ENCODE measurements around the gene F12. TPM values are rescaled to one million over a fixed set of nuclear protein-coding genes. Genes with fewer than 3 reads are reported as not detected.

F12 gene
- total and polyA plus RNA-seq, 2 of the 8 experiments (the other 6 are each of a cell fraction or from before 2014, with no cell fraction given), result 6.5 to 7.8 TPM

- Histone ChIP-seq H3K9me3 (ENCODE audit: insufficient read depth in 2 of 2, low read depth in 1 of 2, low read length in 1 of 2) (no peaks in the 10 kb centered on the region), H3K79me1 (ENCODE audit: low read depth, low read length) (peaks cover 2% of the 10 kb centered on the region; the same call in 1 of the 2 replicates), H3K36me3 (ENCODE audit: control insufficient read depth in 2 of 4, insufficient read depth in 4 of 4, low read length in 3 of 4) (peaks cover 7 to 46% (median 30%) of the 10 kb centered on the region in 4 experiments; a peak in 6 of 8 replicates), H2BK5ac (ENCODE audit: low read depth, low read length) (no peak overlapping the region), H3K27ac (ENCODE audit: low read depth, low read length) (no peak overlapping the region), H3K27me3 (replicated peaks in 1 of 4; ENCODE audit: control insufficient read depth in 3 of 4, extremely low read depth in 1 of 4, insufficient read depth in 3 of 4, low read length in 3 of 4) (no peaks in the 10 kb centered on the region), H3K79me2 (ENCODE audit: control insufficient read depth in 1 of 2, insufficient read depth in 2 of 2, low read length in 2 of 2) (peaks cover 0 to 4% of the 10 kb centered on the region in 2 experiments; a peak in 1 of 4 replicates), H2AFZ (ENCODE audit: low read length) (no peak overlapping the region), H2BK20ac (ENCODE audit: low read length) (no peak overlapping the region), H3K23me2 (ENCODE audit: low read depth, low read length) (no peaks in the 10 kb centered on the region), H3K14ac (ENCODE audit: insufficient read length) (no peak overlapping the region), H3K56ac (replicated peaks; ENCODE audit: insufficient read length, low read depth, low read length) (no peak overlapping the region), H4K5ac (ENCODE audit: insufficient read length, low read depth, low read length) (no peak overlapping the region), H2BK12ac (ENCODE audit: low read depth, low read length) (no peak overlapping the region), H2AK5ac (ENCODE audit: low read depth, low read length) (no peak overlapping the region), H3K4ac (replicated peaks; ENCODE audit: insufficient read length, low read depth, low read length) (no peak overlapping the region), H3K18ac (ENCODE audit: extremely low read depth, low read length) (no peak overlapping the region), H2BK120ac (replicated peaks; ENCODE audit: low read depth, low read length) (no peak overlapping the region), H4K91ac (replicated peaks; ENCODE audit: insufficient read length, low read length) (no peak overlapping the region), H3K23ac (ENCODE audit: insufficient read length) (no peak overlapping the region), H2BK15ac (ENCODE audit: low read length) (no peak overlapping the region), H4K8ac (ENCODE audit: extremely low read depth, insufficient read depth, low read length) (no peak overlapping the region), H3K4me2 (ENCODE audit: insufficient read depth in 1 of 2, low read depth in 2 of 2, low read length in 2 of 2) (no peak overlapping the region), H3K4me1 (replicated peaks in 1 of 4; ENCODE audit: control insufficient read depth in 3 of 4, insufficient read depth in 4 of 4, low read length in 3 of 4) (no peaks in the 10 kb centered on the region), H3K4me3 (ENCODE audit: extremely low read depth in 1 of 4, insufficient read depth in 2 of 4, low read depth in 3 of 4, low read length in 4 of 4) (no peak overlapping the region), H4K20me1 (replicated peaks in 1 of 2; ENCODE audit: control insufficient read depth in 1 of 2, insufficient read depth in 2 of 2, low read length in 2 of 2) (peaks cover 8 to 16% of the 10 kb centered on the region in 2 experiments), H3K9ac (replicated peaks in 1 of 4; ENCODE audit: extremely low read depth in 1 of 4, low read depth in 3 of 4, low read length in 3 of 4) (no peak overlapping the region)
- FAIRE-seq (no peak), DNase-seq (ENCODE audit: low read depth in 1 of 2, low spot score in 2 of 2) (no peak)
- no peak for TF ChIP-seq POLR2AphosphoS5 (IDR thresholded peaks at IDR 0.05; ENCODE audit: low read depth, low read length)
- TF ChIP-seq TAF1 (IDR thresholded peaks at IDR 0.05; ENCODE audit: low read depth, low read length), result no peak
- no peak for TF ChIP-seq EZH2 (IDR thresholded peaks at IDR 0.05; ENCODE audit: low read depth, low read length, severe bottlenecking)
- no peak for TF ChIP-seq NRF1 (IDR thresholded peaks at IDR 0.05; ENCODE audit: low read depth, low read length)
- no peak for TF ChIP-seq SP1 (IDR thresholded peaks at IDR 0.05; ENCODE audit: low read depth, low read length)
- TF ChIP-seq POU5F1 (IDR thresholded peaks at IDR 0.05; ENCODE audit: low read depth, low read length), result no peak
- TF ChIP-seq TBP (IDR thresholded peaks at IDR 0.05; ENCODE audit: low read depth, low read length), result no peak
- TF ChIP-seq POLR2A (IDR thresholded peaks at IDR 0.05; ENCODE audit: control extremely low read depth in 1 of 2, low read depth in 2 of 2, low read length in 2 of 2), result no peak
- ChIA-PET POLR2A (ENCODE audit: partially characterized antibody) (interaction anchor here (0.9 to 24.2 kb wide), 6 partner anchors 11 to 43 kb away, joined by 3 to 460 read pairs (median 6); partner anchors contain the start of genes GRK6 and PRR7), CTCF (ENCODE audit: partially characterized antibody) (interaction anchor here (0.6 to 1.8 kb wide), 6 partner anchors 26 to 124 kb away, joined by 3 to 10 read pairs (median 4); no protein-coding TSS in a partner anchor)
- 94% methylated on average over 8 of the region's 8 CpGs; no CpG with 5 or more reads in 1 of the 2 experiments for WGBS, 2 experiments (ENCODE audit: extremely low coverage in 1 of 2, insufficient coverage in 1 of 2, insufficient read length in 1 of 2, insufficient replicate concordance in 2 of 2, low coverage in 1 of 2, low lambda C conversion rate in 2 of 2, missing lambda C conversion rate in 1 of 2)
Observed at GRCh38 chr5:177434437-177434836, 25.1 kb upstream of the F12 start.
